HFFc6 (cell line): Measurements from ENCODE around the gene R3HDM1. TPM values are rescaled to one million over a fixed set of nuclear protein-coding genes. Genes with fewer than 3 reads are reported as not detected.

Experiments used
- DNase-seq: peaks from one replicate; pipeline ENCODE4 v3.0.0-alpha.2; 2018
- H3K27ac Mint-ChIP-seq: 2 replicates; pipeline ENCODE4 v1.8.0; 2020; ENCODE audit warnings: mild to moderate bottlenecking, mixed read lengths
- H3K27me3 Mint-ChIP-seq: 2 replicates; pipeline ENCODE4 v1.8.0; 2021; ENCODE audit warnings: mild to moderate bottlenecking, moderate library complexity, mixed read lengths; ENCODE audit not compliant: insufficient read depth
- H3K36me3 Mint-ChIP-seq: 2 replicates; pipeline ENCODE4 v1.8.0; 2021; ENCODE audit warnings: low read depth, mixed read lengths
- H3K4me1 Mint-ChIP-seq: 2 replicates; pipeline ENCODE4 v1.8.0; 2020; ENCODE audit warnings: low read depth, mixed read lengths
- H3K4me3 Mint-ChIP-seq: 2 replicates; pipeline ENCODE4 v1.8.0; 2020; ENCODE audit warnings: mild to moderate bottlenecking, moderate library complexity, mixed read lengths
- H3K9me3 Mint-ChIP-seq: 2 replicates; pipeline ENCODE4 v1.8.0; 2020; ENCODE audit warnings: mild to moderate bottlenecking, mixed read lengths
- total RNA-seq, 6 experiments: library from RNA; stranded (reverse); fragmentation: NEBNext Ultra II Directional; extraction: Animal tissue kit (Norgen Biotek cat#: 25700); gene quantifications; 2 replicates in 1 of 6; 3 replicates in 5 of 6; pipeline ENCODE4 v1.2.3, GENCODE V29; 2021
- TF ChIP-seq, protein P1 (sequence below): fragments of 200-600 bp; sonication (generic); IDR thresholded peaks from 2 replicates; pipeline ENCODE4 v1.5.0; 2021; ENCODE audit warnings: antibody characterized with exemption, mild to moderate bottlenecking

R3HDM1 gene
- total RNA-seq, 6 experiments from 2014 or later, result 39.8 to 43.4 (median 42.0) TPM

DNA sequence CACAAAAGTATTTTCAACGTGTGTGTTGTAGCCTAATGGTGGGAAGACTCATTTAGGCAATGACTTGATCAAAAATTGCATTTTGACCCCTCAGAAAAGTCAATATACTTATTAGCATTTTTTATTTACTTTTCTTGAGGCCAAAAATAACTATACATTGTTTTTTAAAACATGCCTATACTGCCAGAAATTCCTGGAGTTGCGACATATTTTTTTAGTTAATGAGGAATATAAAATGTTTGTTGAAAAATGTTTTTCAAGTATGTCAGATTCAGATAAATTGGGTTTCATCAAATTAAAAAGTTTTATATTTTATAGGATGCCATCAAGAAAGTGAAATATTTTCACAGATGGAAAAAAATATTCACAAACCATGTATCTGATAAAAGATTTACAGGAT lies 39.6 kb downstream of the R3HDM1 start:
- Mint-ChIP-seq H3K36me3 (no peaks in the 10 kb centered on the region), H3K4me1 (peaks cover 5% of the 10 kb centered on the region; the same call in 1 of the 2 replicates), H3K27ac (no peak overlapping the region), H3K9me3 (no peaks in the 10 kb centered on the region), H3K27me3 (no peaks in the 10 kb centered on the region), H3K4me3 (no peak overlapping the region)
- no peak for DNase-seq
- TF ChIP-seq, protein P1, sequence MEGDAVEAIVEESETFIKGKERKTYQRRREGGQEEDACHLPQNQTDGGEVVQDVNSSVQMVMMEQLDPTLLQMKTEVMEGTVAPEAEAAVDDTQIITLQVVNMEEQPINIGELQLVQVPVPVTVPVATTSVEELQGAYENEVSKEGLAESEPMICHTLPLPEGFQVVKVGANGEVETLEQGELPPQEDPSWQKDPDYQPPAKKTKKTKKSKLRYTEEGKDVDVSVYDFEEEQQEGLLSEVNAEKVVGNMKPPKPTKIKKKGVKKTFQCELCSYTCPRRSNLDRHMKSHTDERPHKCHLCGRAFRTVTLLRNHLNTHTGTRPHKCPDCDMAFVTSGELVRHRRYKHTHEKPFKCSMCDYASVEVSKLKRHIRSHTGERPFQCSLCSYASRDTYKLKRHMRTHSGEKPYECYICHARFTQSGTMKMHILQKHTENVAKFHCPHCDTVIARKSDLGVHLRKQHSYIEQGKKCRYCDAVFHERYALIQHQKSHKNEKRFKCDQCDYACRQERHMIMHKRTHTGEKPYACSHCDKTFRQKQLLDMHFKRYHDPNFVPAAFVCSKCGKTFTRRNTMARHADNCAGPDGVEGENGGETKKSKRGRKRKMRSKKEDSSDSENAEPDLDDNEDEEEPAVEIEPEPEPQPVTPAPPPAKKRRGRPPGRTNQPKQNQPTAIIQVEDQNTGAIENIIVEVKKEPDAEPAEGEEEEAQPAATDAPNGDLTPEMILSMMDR, result no peak

- TF ChIP-seq, protein P1, result peak; percentile 24; the same call in 1 of the 2 replicates
- Mint-ChIP-seq H3K27ac (no peak overlapping the region), H3K4me1 (peaks cover 5% of the 10 kb centered on the region; the same call in 1 of the 2 replicates), H3K27me3 (no peaks in the 10 kb centered on the region), H3K9me3 (no peaks in the 10 kb centered on the region), H3K36me3 (no peaks in the 10 kb centered on the region), H3K4me3 (no peak overlapping the region)
- DNase-seq, result no peak
Observed at GRCh38 chr2:135573620-135574019, 42.3 kb downstream of the R3HDM1 start.

GRCh38 chr2:135581282-135581681 lies 50.0 kb downstream of the R3HDM1 start:
- Mint-ChIP-seq H3K4me3 (no peak overlapping the region), H3K36me3 (no peaks in the 10 kb centered on the region), H3K9me3 (no peaks in the 10 kb centered on the region), H3K4me1 (peaks cover 6% of the 10 kb centered on the region), H3K27me3 (no peaks in the 10 kb centered on the region), H3K27ac (no peak overlapping the region)
- no peak for DNase-seq
- TF ChIP-seq, protein P1, result no peak

GRCh38 chr2:135582383-135582782 lies 51.1 kb downstream of the R3HDM1 start:
- H3K36me3 Mint-ChIP-seq, result no peaks in the 10 kb centered on the region
- no peaks in the 10 kb centered on the region for H3K9me3 Mint-ChIP-seq
- H3K27ac Mint-ChIP-seq, result no peak overlapping the region
- no peaks in the 10 kb centered on the region for H3K27me3 Mint-ChIP-seq
- peaks cover 10% of the 10 kb centered on the region for H3K4me1 Mint-ChIP-seq
- no peak overlapping the region for H3K4me3 Mint-ChIP-seq
- TF ChIP-seq, protein P1, result no peak
- DNase-seq, result no peak

- Mint-ChIP-seq H3K36me3 (no peaks in the 10 kb centered on the region), H3K4me1 (peaks cover 10% of the 10 kb centered on the region), H3K27me3 (no peaks in the 10 kb centered on the region), H3K27ac (no peak overlapping the region), H3K9me3 (no peaks in the 10 kb centered on the region), H3K4me3 (no peak overlapping the region)
- DNase-seq, result peak; percentile 10
- TF ChIP-seq, protein P1, result peak; percentile 61
Observed at GRCh38 chr2:135585586-135585985, 54.3 kb downstream of the R3HDM1 start.

DNA sequence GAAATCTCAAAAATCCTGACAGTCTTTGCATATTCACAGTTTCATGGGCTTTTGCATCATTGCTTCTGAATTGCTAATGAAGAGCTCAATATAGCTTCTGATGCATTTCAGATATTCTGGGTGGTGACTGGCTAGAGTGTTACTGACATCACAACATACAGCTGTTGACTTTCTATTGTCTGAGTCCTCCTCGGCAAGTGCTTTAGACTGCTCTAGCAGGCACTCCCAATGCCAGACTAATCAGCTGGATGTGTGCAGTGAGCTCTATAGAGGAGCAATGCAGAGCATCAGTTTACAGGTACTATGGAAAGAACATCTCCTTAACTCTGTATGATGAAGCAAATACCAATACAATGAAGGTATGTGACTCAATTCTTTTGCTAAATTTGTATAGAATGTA lies 54.9 kb downstream of the R3HDM1 start:
- Mint-ChIP-seq H3K9me3 (no peaks in the 10 kb centered on the region), H3K4me3 (no peak overlapping the region), H3K27ac (no peak overlapping the region), H3K4me1 (peaks cover 10% of the 10 kb centered on the region), H3K36me3 (no peaks in the 10 kb centered on the region), H3K27me3 (no peaks in the 10 kb centered on the region)
- DNase-seq, result no peak
- TF ChIP-seq, protein P1, result no peak
